HepG2 (cell line): ENCODE measurements around the gene TVP23A. TPM values are rescaled to one million over a fixed set of nuclear protein-coding genes. Genes with fewer than 3 reads are reported as not detected.
A peak's percentile ranks its signal among the peaks of the same experiment; 100 is the strongest.

ENCODE experiments used
- ARNTL ChIP-seq: sonication (generic); formaldehyde crosslinking; IDR thresholded peaks from 2 replicates; pipeline ENCODE4 v1.4.0; 2020; ENCODE audit warnings: mild to moderate bottlenecking, missing genetic modification reagents
- FOXA1 ChIP-seq, 2 experiments: fragments of 450-650 bp in 1 of 2; sonication (generic) in 1 of 2; formaldehyde crosslinking in 1 of 2; IDR thresholded peaks; 2 replicates each; pipeline versions ENCODE4 v1.4.0 to v1.6.1; 2016 to 2020; ENCODE audit warnings: missing genetic modification reagents in 1 of 2
- GATA4 ChIP-seq: sonication (generic); IDR thresholded peaks from 2 replicates; pipeline ENCODE4 v1.6.1; 2016; ENCODE audit warnings: antibody characterized with exemption, low read depth, borderline replicate concordance
- GATAD2A ChIP-seq: IDR thresholded peaks from 2 replicates; pipeline ENCODE4 v1.6.1; 2016
- PLRG1 ChIP-seq: fragments of 450-650 bp; conservative IDR thresholded peaks from 2 replicates; pipeline ENCODE4 v1.6.1; 2016
- SRF ChIP-seq: IDR thresholded peaks from 2 replicates; pipeline ENCODE4 v1.6.1; 2011; ENCODE audit warnings: mild to moderate bottlenecking, low read depth, low read length, moderate library complexity
- TBX3 ChIP-seq: fragments of 450-650 bp; IDR thresholded peaks from 2 replicates; pipeline ENCODE4 v1.6.1; 2017; ENCODE audit warnings: antibody characterized with exemption, mild to moderate bottlenecking, inconsistent platforms, borderline replicate concordance
- TERF1 ChIP-seq: sonication (generic); formaldehyde crosslinking; IDR thresholded peaks from 2 replicates; pipeline ENCODE4 v1.8.0; 2022; ENCODE audit warnings: mild to moderate bottlenecking, missing genetic modification reagents, moderate library complexity
- ZBTB42 ChIP-seq: sonication (generic); formaldehyde crosslinking; IDR thresholded peaks from 2 replicates; pipeline ENCODE4 v1.5.0; 2020; ENCODE audit warnings: mild to moderate bottlenecking, missing genetic modification reagents
- ZNF17 ChIP-seq: sonication (generic); formaldehyde crosslinking; IDR thresholded peaks from 2 replicates; pipeline ENCODE4 v1.5.0; 2020; ENCODE audit warnings: mild to moderate bottlenecking, missing genetic modification reagents
- ZNF441 ChIP-seq: sonication (generic); formaldehyde crosslinking; IDR thresholded peaks from 2 replicates; pipeline ENCODE4 v1.7.0; 2021; ENCODE audit warnings: missing genetic modification reagents, borderline replicate concordance
- ZNF567 ChIP-seq: sonication (generic); formaldehyde crosslinking; IDR thresholded peaks from 2 replicates; pipeline ENCODE4 v1.8.1; 2023; ENCODE audit warnings: mild to moderate bottlenecking, missing genetic modification reagents, borderline replicate concordance
- ZNF7 ChIP-seq: IDR thresholded peaks from 2 replicates; pipeline ENCODE4 v1.6.1; 2016; ENCODE audit warnings: missing biosample characterization, missing genetic modification reagents
- ZNF75D ChIP-seq: sonication (generic); formaldehyde crosslinking; IDR thresholded peaks from 2 replicates; pipeline ENCODE4 v1.8.1; 2023; ENCODE audit warnings: missing genetic modification reagents, mild to moderate bottlenecking, borderline replicate concordance
- ZSCAN20 ChIP-seq: sonication (generic); formaldehyde crosslinking; IDR thresholded peaks from 2 replicates; pipeline ENCODE4 v1.4.0; 2020; ENCODE audit warnings: missing genetic modification reagents, mild to moderate bottlenecking, borderline replicate concordance
- polyA plus RNA-seq, 8 experiments: library from polyadenylated mRNA; depleted of rRNA in 3 of 8; stranded (reverse) in 7 of 8; unstranded in 1 of 8; fragments of >200 nt; fragmentation: Illumina TruSeq in 4 of 8; extraction: Trizol in 4 of 8; gene quantifications; 2 replicates each; pipeline versions ENCODE4 v1.2.1 to v1.2.3, GENCODE V29; 2011 to 2016; ENCODE audit warnings: low read depth in 4 of 8, missing spikeins in 1 of 8, mixed read lengths in 1 of 8; ENCODE audit not compliant: insufficient read depth in 1 of 8
- total RNA-seq, 5 experiments: library from RNA; depleted of rRNA; stranded (reverse); fragments of >200 nt; fragmentation: Illumina TruSeq; extraction: Trizol; gene quantifications; 2 replicates each; pipeline ENCODE4 v1.2.3, GENCODE V29; 2016; ENCODE audit warnings: low read depth in 1 of 5
- TF ChIP-seq, protein P1 (sequence below): sonication (generic); formaldehyde crosslinking; IDR thresholded peaks from 2 replicates; pipeline ENCODE4 v1.4.0; 2020; ENCODE audit warnings: missing genetic modification reagents, borderline replicate concordance
- TF ChIP-seq, protein P2 (sequence below): sonication (generic); formaldehyde crosslinking; IDR thresholded peaks from 2 replicates; pipeline ENCODE4 v1.9.0; 2021; ENCODE audit warnings: missing genetic modification reagents, mild to moderate bottlenecking, borderline replicate concordance
- TF ChIP-seq, protein P3 (sequence below): sonication (generic); formaldehyde crosslinking; conservative IDR thresholded peaks from 2 replicates; pipeline ENCODE4 v1.4.0; 2020; ENCODE audit warnings: missing genetic modification reagents
- TF ChIP-seq, protein P4 (sequence below): sonication (generic); formaldehyde crosslinking; IDR thresholded peaks from 2 replicates; pipeline ENCODE4 v1.4.0; 2020; ENCODE audit warnings: missing genetic modification reagents

TVP23A gene
- total and polyA plus RNA-seq, 2 of the 13 experiments (the other 11 are each of a cell fraction or from before 2014, with no cell fraction given) = not detected

DNA sequence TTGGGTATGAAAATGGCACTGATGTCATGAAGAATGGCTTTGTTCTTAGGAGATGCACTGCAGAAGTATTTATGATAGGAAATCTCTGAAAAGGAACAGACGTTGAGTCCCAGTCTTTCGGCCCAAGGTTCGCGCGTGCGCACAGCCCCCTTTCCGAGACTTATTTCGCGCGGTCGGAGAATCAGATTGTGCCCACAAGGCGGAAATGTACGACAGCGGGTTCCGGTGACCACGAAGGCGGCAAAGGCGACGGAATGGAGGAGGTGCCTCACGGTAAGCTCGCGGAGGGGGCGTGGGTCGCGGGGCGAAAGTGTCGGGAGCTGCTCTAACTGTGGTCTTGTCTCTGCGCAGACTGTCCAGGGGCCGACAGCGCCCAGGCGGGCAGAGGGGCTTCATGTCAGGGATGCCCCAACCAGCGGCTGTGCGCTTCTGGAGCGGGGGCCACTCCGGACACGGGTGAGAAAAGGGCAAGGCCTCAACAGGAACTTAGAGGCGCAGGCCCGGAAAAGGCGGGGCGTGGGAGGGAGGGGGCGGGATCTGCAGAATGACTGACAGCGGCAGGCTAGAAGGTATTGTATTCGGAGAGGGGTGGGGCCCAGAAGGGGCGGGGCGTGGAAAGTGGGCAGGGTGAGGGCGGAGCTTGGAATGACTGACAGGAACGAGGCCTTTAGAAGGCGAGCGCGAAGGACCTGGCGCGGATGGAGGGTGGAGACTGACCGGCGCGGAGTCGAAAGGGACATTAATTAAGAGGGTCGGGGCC is 74.8 kb downstream of the TVP23A start, which contains the start of gene NUBP1 (continued):
- TF ChIP-seq, protein P1, sequence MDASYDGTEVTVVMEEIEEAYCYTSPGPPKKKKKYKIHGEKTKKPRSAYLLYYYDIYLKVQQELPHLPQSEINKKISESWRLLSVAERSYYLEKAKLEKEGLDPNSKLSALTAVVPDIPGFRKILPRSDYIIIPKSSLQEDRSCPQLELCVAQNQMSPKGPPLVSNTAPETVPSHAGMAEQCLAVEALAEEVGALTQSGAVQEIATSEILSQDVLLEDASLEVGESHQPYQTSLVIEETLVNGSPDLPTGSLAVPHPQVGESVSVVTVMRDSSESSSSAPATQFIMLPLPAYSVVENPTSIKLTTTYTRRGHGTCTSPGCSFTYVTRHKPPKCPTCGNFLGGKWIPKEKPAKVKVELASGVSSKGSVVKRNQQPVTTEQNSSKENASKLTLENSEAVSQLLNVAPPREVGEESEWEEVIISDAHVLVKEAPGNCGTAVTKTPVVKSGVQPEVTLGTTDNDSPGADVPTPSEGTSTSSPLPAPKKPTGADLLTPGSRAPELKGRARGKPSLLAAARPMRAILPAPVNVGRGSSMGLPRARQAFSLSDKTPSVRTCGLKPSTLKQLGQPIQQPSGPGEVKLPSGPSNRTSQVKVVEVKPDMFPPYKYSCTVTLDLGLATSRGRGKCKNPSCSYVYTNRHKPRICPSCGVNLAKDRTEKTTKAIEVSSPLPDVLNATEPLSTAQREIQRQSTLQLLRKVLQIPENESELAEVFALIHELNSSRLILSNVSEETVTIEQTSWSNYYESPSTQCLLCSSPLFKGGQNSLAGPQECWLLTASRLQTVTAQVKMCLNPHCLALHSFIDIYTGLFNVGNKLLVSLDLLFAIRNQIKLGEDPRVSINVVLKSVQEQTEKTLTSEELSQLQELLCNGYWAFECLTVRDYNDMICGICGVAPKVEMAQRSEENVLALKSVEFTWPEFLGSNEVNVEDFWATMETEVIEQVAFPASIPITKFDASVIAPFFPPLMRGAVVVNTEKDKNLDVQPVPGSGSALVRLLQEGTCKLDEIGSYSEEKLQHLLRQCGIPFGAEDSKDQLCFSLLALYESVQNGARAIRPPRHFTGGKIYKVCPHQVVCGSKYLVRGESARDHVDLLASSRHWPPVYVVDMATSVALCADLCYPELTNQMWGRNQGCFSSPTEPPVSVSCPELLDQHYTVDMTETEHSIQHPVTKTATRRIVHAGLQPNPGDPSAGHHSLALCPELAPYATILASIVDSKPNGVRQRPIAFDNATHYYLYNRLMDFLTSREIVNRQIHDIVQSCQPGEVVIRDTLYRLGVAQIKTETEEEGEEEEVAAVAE (CRISPR knock-in tag) = peak; percentile 28; the same call in 1 of the 2 replicates
- TF ChIP-seq FOXA1 (IDR thresholded peaks at IDR 0.05) (no peak), FOXA1 (CRISPR knock-in tag; IDR thresholded peaks at IDR 0.05) (no peak; the same call in 1 of the 2 replicates), ZNF75D (no peak), GATAD2A (CRISPR knock-in tag) (peak; percentile 53; the same call in 1 of the 2 replicates), SRF (no peak), GATA4 (peak; percentile 69), ZNF7 (CRISPR knock-in tag) (no peak), ZNF17 (no peak), ZNF441 (peak; percentile 67), TBX3 (peak; percentile 97), ZNF567 (CRISPR knock-in tag) (peak; percentile 98), PLRG1 (no peak), ZBTB42 (peak; percentile 98), ZSCAN20 (peak; percentile 89; the same call in 1 of the 2 replicates), TERF1 (CRISPR knock-in tag) (no peak), ARNTL (peak; percentile 93)
- TF ChIP-seq, protein P2, sequence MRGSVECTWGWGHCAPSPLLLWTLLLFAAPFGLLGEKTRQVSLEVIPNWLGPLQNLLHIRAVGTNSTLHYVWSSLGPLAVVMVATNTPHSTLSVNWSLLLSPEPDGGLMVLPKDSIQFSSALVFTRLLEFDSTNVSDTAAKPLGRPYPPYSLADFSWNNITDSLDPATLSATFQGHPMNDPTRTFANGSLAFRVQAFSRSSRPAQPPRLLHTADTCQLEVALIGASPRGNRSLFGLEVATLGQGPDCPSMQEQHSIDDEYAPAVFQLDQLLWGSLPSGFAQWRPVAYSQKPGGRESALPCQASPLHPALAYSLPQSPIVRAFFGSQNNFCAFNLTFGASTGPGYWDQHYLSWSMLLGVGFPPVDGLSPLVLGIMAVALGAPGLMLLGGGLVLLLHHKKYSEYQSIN (CRISPR knock-in tag) = peak; percentile 39; the same call in 1 of the 2 replicates
- TF ChIP-seq, protein P3, sequence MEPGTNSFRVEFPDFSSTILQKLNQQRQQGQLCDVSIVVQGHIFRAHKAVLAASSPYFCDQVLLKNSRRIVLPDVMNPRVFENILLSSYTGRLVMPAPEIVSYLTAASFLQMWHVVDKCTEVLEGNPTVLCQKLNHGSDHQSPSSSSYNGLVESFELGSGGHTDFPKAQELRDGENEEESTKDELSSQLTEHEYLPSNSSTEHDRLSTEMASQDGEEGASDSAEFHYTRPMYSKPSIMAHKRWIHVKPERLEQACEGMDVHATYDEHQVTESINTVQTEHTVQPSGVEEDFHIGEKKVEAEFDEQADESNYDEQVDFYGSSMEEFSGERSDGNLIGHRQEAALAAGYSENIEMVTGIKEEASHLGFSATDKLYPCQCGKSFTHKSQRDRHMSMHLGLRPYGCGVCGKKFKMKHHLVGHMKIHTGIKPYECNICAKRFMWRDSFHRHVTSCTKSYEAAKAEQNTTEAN = peak; percentile 75; the same call in 1 of the 2 replicates
- TF ChIP-seq, protein P4, sequence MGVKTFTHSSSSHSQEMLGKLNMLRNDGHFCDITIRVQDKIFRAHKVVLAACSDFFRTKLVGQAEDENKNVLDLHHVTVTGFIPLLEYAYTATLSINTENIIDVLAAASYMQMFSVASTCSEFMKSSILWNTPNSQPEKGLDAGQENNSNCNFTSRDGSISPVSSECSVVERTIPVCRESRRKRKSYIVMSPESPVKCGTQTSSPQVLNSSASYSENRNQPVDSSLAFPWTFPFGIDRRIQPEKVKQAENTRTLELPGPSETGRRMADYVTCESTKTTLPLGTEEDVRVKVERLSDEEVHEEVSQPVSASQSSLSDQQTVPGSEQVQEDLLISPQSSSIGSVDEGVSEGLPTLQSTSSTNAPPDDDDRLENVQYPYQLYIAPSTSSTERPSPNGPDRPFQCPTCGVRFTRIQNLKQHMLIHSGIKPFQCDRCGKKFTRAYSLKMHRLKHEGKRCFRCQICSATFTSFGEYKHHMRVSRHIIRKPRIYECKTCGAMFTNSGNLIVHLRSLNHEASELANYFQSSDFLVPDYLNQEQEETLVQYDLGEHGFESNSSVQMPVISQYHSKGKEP = peak; percentile 93
